Prostate gland (tissue), 2 donors: ENCODE results near the gene KIFC3.

ENCODE experiments used
- CTCF ChIP-seq, 4 experiments: fragments of 200-600 bp in 2 of 4; fragments of 450-650 bp in 2 of 4; sonication (generic) in 2 of 4; IDR thresholded peaks; 1 replicate in 3 of 4; 2 replicates in 1 of 4; pipeline ENCODE4 v1.5.1; 2016 to 2019; ENCODE audit warnings: antibody characterized with exemption in 4 of 4, mild to moderate bottlenecking in 2 of 4, moderate library complexity in 2 of 4
- POLR2A ChIP-seq: fragments of 450-650 bp; IDR thresholded peaks from one replicate; pipeline ENCODE4 v1.6.1; 2016; ENCODE audit warnings: antibody characterized with exemption, mild to moderate bottlenecking

- TF ChIP-seq CTCF (IDR thresholded peaks at IDR 0.05) (no peak), POLR2A (no peak)
These were observed 16.9 kb downstream of the KIFC3 start for GRCh38 chr16:57785385-57785784.
